Measurements from ENCODE around the gene ZFYVE1. TPM values are rescaled to one million over a fixed set of nuclear protein-coding genes. Genes with fewer than 3 reads are reported as not detected.

Gene ZFYVE1
- total RNA-seq, 4 donors from 2014 or later = 16.4 to 32.3 (median 23.2) TPM

GRCh38 chr14:72998252-72998903 is 28.5 kb downstream of the ZFYVE1 start:
- intact Hi-C loops (cut with DNase I; ENCODE audit: low total_unique reads) = no loop called here
- no peak overlapping the region for H3K4me3 ChIP-seq (ENCODE audit: low read depth, poor library complexity, severe bottlenecking)
- no peak for TF ChIP-seq POLR2A (IDR thresholded peaks at IDR 0.05)
- no peak for TF ChIP-seq CTCF (IDR thresholded peaks at IDR 0.05)
- no peak for DNase-seq (ENCODE audit: low spot score in 2 of 2)
- WGBS, 2 donors = 93 to 95% methylated on average over 2 of the region's 2 CpGs

DNA sequence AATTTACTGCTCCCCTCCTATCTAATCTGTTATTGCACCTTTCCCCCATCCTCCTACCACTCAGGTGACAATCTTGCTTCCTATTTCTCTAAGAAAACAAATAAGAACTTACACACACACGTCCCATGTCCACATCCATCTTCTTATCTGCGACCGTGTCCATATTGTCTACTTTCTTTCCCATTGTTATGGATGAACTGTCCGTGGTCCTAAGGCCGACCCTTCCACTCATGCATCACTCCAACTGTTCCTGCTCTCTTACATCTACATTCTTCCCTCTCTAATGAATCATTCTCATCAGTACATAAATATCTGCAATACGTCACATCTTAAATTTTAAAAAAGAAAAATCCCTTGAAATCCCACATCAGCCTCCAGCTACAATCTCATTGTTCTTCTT is 30.0 kb downstream of the ZFYVE1 start:
- DNase-seq (ENCODE audit: low spot score in 2 of 2) = no peak
- H3K4me3 ChIP-seq (ENCODE audit: low read depth, poor library complexity, severe bottlenecking) = no peak overlapping the region
- 96 to 98% methylated on average over 6 of the region's 6 CpGs for WGBS, 2 donors
- TF ChIP-seq CTCF (IDR thresholded peaks at IDR 0.05) (no peak), POLR2A (IDR thresholded peaks at IDR 0.05) (no peak)
- intact Hi-C loops (cut with DNase I; ENCODE audit: low total_unique reads) = no loop called here

DNA sequence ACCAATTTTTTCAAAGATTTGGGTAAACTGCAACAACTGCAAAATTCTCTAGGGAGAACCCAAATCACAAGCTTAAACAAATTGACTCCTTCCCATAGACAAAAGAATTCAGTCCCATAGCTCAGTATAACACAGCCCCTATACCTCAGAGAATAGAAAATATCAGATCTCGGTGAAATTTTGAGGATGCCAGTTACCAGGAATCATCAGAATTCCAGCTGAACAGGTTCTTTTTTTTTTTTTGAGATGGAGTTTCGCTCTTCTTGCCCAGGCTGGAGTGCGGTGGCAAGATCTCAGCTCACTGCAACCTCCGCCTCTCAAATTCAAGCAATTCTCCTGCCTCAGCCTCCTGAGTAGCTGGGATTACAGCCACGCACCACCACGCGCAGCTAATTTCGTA is 36.7 kb downstream of the ZFYVE1 start:
- TF ChIP-seq POLR2A (IDR thresholded peaks at IDR 0.05) (no peak), CTCF (IDR thresholded peaks at IDR 0.05) (no peak)
- 94 to 95% methylated on average over 8 of the region's 8 CpGs for WGBS, 2 donors
- no peak overlapping the region for H3K4me3 ChIP-seq (ENCODE audit: low read depth, poor library complexity, severe bottlenecking)
- DNase-seq (ENCODE audit: low spot score in 2 of 2) = no peak
- intact Hi-C loops (cut with DNase I; ENCODE audit: low total_unique reads) = no loop called here

GRCh38 chr14:72986857-72987256 is 40.0 kb downstream of the ZFYVE1 start:
- no peak overlapping the region for H3K4me3 ChIP-seq (ENCODE audit: low read depth, poor library complexity, severe bottlenecking)
- intact Hi-C loops (cut with DNase I; ENCODE audit: low total_unique reads) = no loop called here
- TF ChIP-seq POLR2A (IDR thresholded peaks at IDR 0.05) = no peak
- TF ChIP-seq CTCF (IDR thresholded peaks at IDR 0.05) = no peak
- no peak for DNase-seq (ENCODE audit: low spot score in 2 of 2)
- 79 to 89% methylated on average over 2 of the region's 2 CpGs for WGBS, 2 donors

DNA sequence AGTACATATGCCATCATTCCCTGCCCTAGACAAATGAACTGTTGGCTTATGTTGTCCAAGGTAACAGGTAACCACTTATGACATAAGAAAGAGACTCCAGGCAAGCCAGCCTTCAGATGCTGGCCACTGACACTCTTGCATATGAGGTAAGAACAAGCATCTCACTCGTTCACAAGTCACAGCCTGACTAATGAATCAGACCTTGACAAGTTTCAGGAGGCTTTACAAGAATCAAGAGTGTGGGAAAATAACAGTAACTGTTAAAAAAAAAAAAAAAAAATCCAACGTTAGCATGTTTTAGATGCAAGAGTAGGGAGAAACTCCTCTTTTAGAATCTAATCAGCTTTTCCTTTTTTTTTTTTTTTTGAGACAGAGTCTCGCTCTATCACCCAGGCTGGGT is 40.7 kb downstream of the ZFYVE1 start:
- intact Hi-C loops (cut with DNase I; ENCODE audit: low total_unique reads) = no loop called here
- TF ChIP-seq POLR2A (IDR thresholded peaks at IDR 0.05) (no peak), CTCF (IDR thresholded peaks at IDR 0.05) (no peak)
- WGBS, 2 donors = 58% methylated on average over 3 of the region's 3 CpGs
- no peak for DNase-seq (ENCODE audit: low spot score in 2 of 2)
- H3K4me3 ChIP-seq (ENCODE audit: low read depth, poor library complexity, severe bottlenecking) = no peak overlapping the region

- no peak for TF ChIP-seq POLR2A (IDR thresholded peaks at IDR 0.05)
- no peak for TF ChIP-seq CTCF (IDR thresholded peaks at IDR 0.05)
- intact Hi-C loops (cut with DNase I; ENCODE audit: low total_unique reads) = no loop called here
Observed at GRCh38 chr14:72982146-72982708, 44.7 kb downstream of the ZFYVE1 start.

More at GRCh38 chr14:72982146-72982708, 44.7 kb downstream of the ZFYVE1 start:
- H3K4me3 ChIP-seq (ENCODE audit: low read depth, poor library complexity, severe bottlenecking) = no peak overlapping the region
- WGBS, 2 donors = 72 to 85% methylated on average over 3 of the region's 3 CpGs
- DNase-seq (ENCODE audit: low spot score in 2 of 2) = no peak
